M059J (cell line): ENCODE measurements around the gene COX4I1. TPM values are rescaled to one million over a fixed set of nuclear protein-coding genes. Genes with fewer than 3 reads are reported as not detected.
A peak's percentile ranks its signal among the peaks of the same experiment; 100 is the strongest.

Experiments used
- DNase-seq: peaks from one replicate; pipeline ENCODE4 v3.0.0-alpha.2; 2012; ENCODE audit warnings: low read depth
- total RNA-seq: library from RNA; depleted of rRNA; stranded (reverse); fragments of >200 nt; shearing (Covaris generic); gene quantifications from 2 replicates; pipeline ENCODE4 v1.2.3, GENCODE V29; 2014; rRNA removed

The COX4I1 gene
- 473 and 552 TPM in 2 replicates for total RNA-seq

DNA sequence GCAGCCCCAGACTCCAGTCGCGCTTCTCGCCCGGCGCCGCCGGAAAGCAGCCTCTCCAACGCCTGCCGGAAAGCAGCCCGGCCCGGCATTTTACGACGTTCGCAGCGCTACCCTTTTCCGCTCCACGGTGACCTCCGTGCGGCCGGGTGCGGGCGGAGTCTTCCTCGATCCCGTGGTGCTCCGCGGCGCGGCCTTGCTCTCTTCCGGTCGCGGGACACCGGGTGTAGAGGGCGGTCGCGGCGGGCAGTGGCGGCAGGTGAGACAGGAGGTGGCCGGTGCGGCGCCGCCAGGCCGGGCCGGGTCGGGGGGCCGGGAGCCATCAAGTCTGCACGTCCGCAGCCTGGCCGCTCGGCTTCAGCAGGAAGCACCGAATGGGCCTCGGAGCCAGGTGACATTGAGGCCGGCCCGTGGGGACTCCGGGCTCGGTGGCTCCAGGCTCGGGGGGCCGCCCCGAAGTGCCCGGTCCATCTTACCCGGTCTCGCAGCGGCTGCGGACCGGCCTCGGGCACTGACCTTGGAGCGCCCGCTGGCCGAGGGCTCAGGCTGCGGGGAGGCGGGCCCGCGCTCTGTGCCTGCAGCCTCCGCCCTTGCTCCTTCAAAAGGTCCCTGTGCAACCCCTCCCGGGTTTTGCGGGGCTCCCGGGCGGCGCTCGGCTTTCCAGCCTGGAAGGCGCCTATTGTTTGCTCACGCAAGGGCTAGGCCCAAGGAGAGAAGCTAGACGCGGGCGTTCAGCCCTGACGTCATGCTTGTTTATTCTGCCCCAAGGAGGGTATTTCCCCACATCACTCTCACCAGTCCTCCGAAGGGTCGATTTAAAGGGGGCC is at the start of gene COX4I1, which contains the start of gene EMC8:
COX4I1 (plus strand) TSS at position 199 of the 824 bp plus-strand sequence. CDS start 1,511 bp downstream, outside the sequence.
EMC8 (minus strand) TSS at position 48 of the 824 bp plus-strand sequence. CDS start 249 bp downstream, outside the sequence.
- peak; percentile 92 for DNase-seq

DNA sequence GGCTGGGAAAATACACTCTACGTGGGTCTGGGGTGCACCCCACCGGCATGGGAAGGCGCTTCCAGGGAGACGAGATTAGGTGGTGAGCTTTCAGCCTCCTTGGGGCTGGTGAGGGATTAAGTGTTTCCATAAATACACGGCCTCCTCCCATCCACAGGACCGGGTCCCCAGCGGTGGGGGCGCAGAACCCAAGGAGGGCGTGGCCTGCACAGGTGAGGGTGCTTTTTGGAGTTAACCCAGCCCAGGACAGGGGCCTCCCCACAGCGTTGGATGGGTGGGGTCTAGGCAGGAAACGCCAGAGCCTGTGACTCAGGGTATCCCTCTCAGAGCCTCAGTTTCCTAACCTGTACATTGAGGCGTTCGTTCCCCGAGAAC is 49.7 kb upstream of the COX4I1 start:
- no peak for DNase-seq

DNA sequence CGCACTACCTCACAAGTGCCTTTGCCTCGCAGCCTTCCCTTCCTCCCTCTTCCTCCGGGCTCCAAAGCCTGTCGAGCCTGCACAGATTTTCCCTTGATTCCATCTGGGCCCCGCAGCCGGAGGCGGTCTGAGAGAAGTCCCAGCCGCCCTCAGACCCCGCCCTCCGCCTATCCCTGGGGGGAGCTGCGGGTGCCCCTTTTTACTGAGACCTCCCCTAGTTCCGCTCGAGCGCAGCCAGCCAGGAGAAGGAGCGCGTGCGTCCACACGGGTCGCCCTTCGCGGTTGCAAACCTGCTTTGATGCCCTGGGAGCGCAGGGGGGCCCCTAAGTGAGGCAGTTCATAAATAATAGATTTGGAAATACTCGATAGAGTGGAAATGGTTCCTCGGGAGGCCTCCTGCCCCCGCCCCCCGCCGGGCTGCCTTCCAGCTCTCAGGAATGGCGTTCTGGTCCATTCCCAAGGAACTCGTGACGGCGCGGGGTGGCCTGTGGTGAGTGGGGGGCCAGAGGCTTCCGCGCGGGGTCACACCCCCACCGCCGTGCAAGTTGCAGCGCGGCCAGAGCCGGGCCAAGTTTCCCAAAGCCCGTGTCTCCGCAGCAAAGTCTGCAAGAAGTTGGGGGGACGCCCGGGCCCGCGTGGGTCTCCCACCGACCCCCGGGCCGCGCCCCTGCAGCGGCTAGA is 49.2 kb upstream of the COX4I1 start:
- DNase-seq, result no peak

DNA sequence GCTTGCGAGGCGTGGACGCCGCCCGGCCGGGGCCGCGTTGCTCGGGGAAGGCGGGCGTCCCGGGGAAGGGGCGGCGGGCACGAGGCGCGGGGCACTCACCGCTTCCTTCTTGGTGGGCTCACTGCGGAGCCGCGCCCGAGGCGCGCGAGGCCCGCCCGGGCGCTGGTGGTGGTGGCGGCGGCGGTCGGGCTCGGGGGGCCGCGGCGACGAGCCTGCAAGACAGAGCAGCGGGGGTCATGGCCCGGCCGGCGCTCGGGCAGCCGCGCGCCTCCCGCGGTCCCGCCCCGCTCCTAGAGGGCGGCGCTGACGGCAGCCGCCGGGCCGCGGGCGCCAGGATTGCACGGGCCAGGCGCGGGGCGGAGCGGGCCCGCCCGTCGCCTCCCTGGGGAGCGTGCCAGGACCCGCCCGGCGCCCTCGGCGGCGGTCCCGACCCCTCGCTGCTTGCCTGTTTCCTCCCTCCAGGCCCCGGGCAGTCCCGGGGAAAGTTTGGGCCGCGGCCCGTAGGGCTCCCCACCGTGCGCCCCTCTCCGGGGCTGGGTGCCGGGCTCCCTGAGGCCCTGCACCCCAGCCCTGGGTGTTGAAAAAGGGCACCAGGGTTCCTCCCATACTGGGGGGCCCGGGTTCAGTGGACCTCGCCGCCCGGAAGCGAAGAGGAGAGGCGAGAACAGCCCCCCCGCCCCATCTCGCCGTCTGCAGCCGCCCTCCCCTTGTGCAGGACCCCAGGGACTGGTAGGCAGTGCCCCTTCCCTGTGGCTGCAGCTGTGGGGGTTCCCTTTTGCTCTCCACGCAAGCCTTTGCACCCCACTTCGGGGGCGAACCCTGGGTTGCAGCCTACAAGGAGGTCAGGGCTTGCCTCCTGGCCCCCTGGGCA is 48.4 kb upstream of the COX4I1 start, which contains the start of gene C16orf74:
C16orf74 (minus strand) TSS at position 270 of the 871 bp plus-strand sequence. CDS start 15,879 bp downstream, outside the sequence.
- DNase-seq, result peak; percentile 46

DNA sequence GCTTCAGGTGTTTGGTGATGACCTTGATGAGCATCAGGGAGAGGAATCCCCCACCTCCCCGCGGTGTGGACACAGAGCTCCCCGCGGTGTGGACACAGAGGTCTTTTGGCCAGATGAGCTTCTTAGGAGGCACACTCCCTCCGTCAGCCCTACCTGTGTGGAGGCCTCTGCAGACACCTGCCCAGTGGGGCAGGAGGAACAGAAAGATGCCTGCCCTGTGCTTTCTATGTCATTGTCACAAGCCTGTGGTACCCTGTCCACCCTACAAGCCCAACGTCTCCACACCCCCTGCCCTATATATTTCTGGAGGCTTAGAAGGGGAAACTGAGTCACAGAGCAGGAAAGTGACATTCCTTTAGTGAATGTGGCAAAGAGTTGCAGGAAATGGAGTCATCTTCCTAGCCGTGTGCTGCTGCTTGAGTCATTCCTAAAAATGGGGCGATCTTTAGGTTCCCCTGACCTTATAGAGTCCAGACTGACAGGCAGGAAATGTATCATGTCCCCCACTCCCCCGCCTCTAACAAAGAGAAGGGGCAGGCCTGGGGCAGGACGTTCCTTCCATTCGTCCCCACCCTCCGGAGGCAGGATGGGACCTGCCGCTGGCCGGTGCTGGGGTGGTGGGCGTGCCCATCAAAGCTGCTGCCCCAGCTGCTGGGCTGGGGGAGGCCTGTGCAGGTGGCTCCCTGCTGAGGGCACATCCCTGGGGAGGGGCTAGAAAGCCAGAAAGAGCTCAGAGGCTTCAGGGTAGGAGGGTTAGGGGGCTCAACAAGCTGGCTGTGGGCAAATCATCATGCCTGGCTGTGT is 47.6 kb upstream of the COX4I1 start:
- no peak for DNase-seq

DNA sequence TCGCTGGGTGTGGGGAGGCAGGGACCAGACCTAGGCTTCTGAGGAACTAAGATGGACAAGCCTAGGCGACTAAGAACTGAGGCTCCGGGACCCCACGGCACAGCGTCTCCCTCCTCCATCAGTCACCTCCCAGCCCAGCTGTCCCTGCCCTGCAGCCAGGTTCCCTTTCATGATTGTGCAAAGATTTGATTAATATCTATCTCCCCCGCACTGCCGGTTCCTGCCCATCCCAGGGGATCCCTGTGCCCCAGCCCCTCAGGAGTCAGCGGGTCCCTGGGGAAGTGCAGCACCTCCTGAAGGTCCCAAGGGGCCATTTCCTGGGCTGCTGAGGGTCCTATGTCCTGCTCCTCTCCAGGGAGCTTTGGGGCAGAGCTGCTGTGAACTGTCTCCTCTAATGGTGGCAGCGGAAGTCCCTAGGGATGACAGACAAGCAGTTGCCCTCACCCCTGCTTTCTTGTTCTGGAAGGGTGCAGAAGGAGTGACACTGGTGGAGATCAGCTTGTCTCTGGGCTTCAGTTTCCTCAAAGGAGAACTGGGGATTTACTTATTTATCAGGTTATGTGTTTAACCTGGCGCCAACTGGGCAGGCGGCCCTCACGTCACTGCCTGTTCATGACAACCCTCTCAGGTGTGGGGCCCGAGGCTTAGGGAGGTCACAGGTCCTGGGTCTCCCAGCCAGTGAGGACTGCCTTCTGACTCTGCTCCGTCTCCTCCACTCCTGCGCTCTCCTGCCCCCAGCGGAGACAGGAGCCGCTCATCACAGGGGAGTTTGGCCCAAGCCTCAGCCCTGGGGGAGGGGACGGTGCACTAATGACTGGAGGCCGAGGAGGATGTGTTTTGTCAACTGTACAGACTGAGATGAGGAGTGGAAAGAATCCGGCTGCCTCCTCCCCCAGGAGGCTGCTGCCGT is 46.7 kb upstream of the COX4I1 start:
- no peak for DNase-seq

DNA sequence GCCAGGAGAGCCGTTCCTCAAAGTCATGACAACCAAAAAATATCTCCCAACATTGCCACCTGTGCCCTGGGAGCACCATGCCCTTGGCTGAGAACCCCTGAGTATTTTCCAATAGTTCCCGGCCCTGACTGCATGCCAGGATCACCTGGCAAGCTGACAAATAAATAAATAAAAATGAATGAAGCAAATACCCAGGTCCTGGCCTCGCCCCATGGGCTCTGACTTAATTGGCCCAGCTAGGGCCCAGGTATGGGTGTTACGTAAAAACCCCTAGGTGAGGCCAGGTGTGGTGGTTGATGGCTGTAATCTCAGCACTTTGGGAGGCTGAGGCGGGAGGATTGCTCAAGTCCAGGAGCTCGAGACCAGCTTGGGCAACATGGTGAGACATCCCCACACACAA is 45.9 kb upstream of the COX4I1 start:
- DNase-seq, result no peak

DNA sequence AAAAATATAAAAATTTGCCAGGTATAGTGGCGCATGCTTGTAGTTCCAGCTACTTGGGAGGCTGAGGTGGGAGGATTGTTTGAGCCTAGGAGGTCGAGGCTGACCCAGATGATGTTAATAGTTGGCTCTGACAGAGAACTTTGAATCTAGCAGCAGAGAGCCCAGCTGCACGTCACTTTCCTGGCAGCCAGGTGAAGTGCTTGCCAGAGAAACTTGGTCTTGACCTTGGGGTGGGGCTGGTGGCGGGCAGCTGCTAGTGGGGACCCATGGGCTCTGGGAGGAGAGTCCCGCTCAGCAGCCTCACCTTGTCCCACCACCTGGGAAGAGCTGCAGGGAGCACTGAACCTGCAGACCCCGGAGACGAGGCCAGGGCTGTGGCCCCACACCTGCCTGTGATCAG is 45.5 kb upstream of the COX4I1 start:
- no peak for DNase-seq

DNA sequence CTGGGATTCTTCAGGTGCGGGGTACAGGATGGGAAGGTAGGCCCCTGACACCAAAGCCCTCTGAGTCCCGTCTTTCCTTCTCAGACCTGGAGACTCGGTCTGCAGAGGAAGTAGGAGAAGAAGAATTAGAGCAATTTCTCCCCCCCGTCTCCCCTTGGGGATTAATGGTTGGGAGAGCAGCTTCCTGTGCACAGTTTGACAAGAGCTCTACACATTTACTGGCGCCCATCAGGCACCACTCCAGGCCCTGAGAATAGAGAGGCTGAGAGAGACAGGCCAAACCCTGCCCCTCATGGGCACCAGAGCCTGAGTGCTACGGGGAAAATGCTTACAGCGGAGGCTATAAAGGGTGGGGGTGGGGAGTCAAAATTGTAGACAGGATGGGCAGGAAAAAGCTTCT is 45.1 kb upstream of the COX4I1 start:
- no peak for DNase-seq

DNA sequence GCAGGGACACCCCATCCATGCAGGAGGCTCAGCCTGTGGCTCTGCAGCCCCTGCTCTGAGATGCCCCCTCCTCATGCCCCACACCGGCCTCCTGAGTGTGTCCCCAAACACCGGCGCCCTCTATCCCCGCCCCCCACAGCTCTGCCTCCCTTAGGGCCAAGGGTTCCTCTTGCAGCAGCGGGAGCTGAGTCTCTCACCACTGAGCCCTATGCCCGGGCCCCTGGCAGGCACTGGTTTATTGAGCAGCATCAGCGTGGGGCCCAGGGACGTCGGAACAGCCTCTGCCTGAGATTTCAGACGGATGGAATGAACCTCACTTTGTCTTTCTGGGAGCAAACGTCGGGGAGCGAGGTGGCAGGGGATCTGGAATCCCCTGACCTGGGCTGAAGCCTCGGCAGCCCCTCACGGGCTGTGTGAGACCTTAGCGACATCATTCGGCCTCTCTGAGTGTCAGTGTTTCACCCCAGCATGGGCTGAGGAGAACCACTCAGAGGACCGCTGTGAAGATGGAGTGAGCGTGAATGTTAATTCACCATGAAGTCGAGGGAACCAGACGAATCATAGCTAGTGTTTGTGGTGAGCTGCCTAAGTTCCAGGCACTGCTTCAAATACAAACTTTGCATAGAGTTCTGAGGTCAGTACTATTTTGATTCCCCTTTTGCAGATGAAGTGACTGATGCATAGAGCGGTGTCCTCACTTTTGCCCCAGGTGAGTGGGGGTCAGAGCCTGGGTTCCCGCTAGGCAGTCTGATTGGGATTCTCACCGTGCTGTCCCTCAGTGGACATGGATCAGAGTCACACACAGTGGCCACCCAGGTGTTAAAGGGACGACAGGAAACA is 43.3 kb upstream of the COX4I1 start:
- DNase-seq, result peak; percentile 45

DNA sequence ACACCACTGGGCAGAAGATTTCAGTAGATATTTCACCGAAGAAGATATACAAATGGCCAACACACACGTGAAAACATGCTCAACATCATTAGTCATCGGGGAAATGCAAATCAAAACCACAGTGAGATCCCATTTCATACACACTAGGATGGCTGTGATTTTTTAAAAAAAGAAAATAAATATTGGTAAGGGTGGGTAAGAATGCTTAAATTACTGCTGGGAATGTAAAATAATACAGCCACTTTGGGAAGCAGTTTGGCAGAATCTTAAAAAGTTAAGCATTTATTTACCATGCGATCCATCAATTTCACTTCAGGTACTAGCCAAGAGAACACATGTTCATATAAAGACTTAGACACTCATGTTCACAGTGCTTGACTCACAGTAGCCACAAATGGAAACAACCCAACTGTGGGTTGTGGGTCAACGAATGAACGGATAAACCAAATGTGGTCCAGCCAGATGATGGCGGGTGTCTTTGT is 42.1 kb upstream of the COX4I1 start:
- peak; percentile 84 for DNase-seq

DNA sequence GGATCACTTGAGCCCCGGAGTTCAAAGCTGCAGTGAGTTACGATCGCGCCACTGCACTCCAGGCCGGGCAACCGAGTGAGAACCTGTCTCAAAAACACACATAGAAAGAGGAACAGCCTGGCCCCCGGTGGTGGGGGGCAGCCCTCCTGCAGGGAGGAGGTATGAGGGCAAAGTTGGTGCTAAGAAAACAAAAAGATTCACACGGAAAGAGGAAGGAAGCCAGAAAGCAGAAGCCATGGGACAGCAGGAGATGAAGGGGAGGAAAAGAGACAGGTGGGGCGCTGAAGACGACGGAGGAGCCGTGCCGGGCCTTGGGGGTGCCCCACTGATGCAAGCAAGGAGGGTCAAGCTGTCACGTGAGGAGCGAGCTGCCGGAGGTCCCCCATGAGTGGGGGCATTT is 40.4 kb upstream of the COX4I1 start:
- DNase-seq, result no peak

DNA sequence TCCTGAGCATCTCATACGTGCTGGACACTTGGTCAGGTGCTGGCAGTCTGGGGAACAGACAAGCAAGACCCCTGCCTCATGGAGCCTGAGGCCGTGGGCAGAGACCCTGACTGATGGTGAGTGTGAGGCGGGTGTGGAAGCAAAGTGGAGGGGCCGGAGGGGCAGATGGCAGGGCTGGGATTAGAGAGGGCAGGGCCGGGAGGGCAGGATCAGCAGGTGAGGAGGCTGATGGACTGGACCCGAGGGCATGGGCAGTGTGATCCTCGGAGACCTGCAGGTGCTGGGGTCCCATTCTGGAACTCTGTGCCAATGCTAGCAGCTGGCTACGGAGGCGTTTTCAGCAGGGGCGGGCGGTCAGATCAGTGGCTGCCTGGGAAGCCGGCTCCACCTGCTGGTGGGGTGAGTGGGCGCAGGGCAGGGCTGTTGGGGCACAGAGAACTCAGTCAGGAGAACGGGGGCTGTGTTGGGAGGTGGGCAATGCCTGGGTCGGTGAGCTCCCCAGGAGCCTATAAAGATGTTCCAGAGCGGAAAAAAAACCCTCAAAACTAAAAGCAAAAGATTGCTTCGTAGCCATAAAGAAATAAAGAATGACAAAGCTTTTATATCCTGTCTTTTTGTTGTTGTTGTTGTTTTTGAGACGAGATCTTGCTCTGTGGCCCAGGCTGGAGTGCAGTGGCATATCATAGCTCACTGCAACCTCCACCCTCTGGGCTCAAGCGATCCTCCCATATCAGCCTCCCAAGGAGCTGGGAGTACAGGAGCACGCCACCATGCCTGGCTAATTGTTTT is 39.7 kb upstream of the COX4I1 start:
- no peak for DNase-seq

DNA sequence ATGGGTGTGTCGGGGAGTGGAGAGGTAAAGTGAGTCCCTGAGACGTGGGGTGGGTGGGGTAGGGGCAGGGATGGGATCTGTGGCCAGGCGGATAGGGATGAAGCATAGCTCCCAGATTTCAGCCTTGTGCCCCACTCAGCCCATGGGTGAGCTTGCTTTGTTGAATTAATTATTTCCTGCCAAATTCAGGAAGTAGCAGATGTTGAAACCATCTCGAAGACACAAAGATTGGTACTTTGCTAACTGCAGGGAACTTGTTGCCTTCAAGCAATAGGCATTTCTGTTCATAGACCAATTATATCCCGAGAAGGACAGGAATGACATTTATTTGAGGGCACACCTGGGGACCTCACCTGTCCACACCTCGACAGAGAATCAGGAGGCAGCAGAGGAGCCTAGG is 37.6 kb upstream of the COX4I1 start:
- DNase-seq, result no peak

DNA sequence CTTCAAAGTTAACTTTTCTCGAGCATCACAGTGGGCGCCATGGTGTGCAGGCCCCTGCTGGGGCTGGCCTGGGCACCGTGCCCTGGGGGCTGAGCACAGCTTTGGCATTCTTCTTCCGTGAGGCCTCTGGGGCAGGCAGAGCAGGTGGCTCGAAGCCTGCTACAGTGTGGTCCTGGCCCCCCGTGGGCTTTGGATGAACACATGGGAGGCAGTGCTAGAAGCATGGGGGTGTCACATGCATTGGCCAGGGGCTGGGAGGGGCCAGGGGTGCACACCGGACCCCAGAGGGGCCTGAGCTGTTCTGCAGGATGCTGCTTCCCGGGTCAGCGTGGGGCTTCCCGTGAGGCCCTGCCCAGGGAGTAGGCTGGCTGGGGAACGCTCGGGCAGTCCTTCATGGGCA is 36.5 kb upstream of the COX4I1 start:
- DNase-seq, result no peak

DNA sequence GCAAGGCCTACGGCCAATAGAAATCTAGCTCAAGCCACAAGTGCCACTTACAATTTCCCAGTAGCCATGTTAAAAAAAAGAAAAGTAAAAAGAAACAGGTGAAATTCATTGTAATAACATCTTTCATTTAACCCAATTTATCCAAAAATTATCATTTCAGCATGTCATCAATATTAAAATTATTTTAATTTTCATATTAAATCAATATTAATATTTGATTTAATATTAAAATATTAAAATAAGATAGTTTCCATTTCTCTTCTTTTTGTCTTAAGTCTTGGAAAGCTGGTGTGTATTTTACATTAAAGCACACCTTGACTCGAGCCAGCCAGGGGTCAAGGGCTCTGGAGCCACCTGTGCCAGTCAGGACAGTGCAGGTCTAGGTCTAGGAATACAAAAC is 35.9 kb upstream of the COX4I1 start:
- DNase-seq, result no peak

DNA sequence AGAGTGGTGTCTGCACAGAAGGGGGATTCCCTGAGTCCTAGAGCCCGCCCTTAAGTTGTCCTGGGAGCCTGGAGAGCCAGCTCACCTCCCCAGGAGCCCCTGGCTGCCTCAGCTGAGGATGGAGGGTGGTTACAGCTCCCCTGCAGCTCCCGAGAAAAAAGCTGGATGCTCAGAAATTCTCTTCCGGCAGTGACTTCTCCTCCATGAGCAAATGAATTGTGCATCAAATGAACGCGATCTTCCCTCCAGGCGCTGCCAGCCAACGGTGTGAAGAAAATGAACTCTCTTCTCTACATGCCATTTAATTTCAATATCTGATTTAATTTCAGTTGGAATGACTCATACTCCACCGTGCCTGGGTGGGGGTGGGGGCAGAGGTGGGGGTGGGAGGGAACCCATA is 34.3 kb upstream of the COX4I1 start:
- no peak for DNase-seq

DNA sequence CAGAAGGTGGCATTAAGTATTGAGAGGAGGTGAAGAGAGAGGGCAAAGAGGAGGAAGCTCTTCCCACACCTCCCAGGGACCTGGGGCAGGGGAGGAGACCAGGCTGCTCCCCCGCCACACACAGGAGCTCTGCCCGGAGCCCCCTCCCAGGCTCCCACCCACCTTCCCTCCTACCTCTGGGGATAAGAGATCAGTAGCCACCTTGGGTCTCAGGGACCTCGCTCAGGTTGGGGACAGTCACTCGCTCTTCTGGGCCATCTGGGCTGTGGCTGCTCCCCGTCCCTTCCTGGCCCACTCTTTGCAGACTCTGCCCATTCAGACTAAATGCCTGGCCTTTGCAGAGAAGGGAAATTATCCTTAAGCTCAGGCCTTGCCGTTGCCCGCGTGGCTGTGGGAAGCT is 33.7 kb upstream of the COX4I1 start:
- DNase-seq, result no peak
